Keratinocyte (primary cell): ENCODE data around the gene SPDYC. TPM values are rescaled to one million over a fixed set of nuclear protein-coding genes. Genes with fewer than 3 reads are reported as not detected.

Source experiments
- DNase-seq: peaks from one replicate; pipeline ENCODE4 v3.0.0-alpha.2; 2011; ENCODE audit warnings: low read depth, missing footprints, low spot score
- FAIRE-seq: peaks from 2 replicates; lab custom pipeline; 2011; peaks lifted over from hg19 to GRCh38; lab: Jason Lieb, UNC
- H2AFZ ChIP-seq: 2 replicates; pipeline ENCODE4 v1.6.0; 2012; ENCODE audit warnings: low read length, control low read depth, inconsistent platforms; ENCODE audit not compliant: control insufficient read depth
- H3K27ac ChIP-seq: 2 replicates; pipeline ENCODE4 v1.5.1; 2011; ENCODE audit warnings: low read length; ENCODE audit not compliant: control insufficient read depth, insufficient read depth
- H3K27me3 ChIP-seq: 3 replicates; pipeline ENCODE4 v1.6.0; 2011; ENCODE audit warnings: low read length; ENCODE audit not compliant: control insufficient read depth, insufficient read depth; ENCODE audit errors: extremely low read depth
- H3K36me3 ChIP-seq, 2 experiments: 2 replicates in 1 of 2; 3 replicates in 1 of 2; pipeline ENCODE4 v1.5.1; 2011; ENCODE audit warnings: low read length in 2 of 2, mild to moderate bottlenecking in 1 of 2; ENCODE audit not compliant: control insufficient read depth in 2 of 2, insufficient read depth in 2 of 2; ENCODE audit errors: extremely low read depth in 1 of 2
- H3K4me1 ChIP-seq: 3 replicates; pipeline ENCODE4 v1.5.1; 2011; ENCODE audit warnings: low read length; ENCODE audit not compliant: control insufficient read depth, insufficient read depth; ENCODE audit errors: extremely low read depth
- H3K4me2 ChIP-seq: 3 replicates; pipeline ENCODE4 v1.6.0; 2011; ENCODE audit warnings: low read depth, low read length; ENCODE audit not compliant: control insufficient read depth, insufficient read depth; ENCODE audit errors: extremely low read depth
- H3K4me3 ChIP-seq, 3 experiments: fragments of 200-600 bp in 1 of 3; sonication (generic) in 1 of 3; 2 replicates in 2 of 3; 3 replicates in 1 of 3; pipeline ENCODE4 v1.5.1; 2011 to 2016; ENCODE audit warnings: low read length in 3 of 3, mild to moderate bottlenecking in 3 of 3, control low read depth in 2 of 3, inconsistent platforms in 1 of 3, low read depth in 1 of 3, mixed read lengths in 1 of 3, mixed run types in 1 of 3, moderate library complexity in 1 of 3; ENCODE audit not compliant: control insufficient read depth in 2 of 3, insufficient read depth in 2 of 3; ENCODE audit errors: extremely low read depth in 1 of 3
- H3K79me2 ChIP-seq: 2 replicates; pipeline ENCODE4 v1.6.0; 2012; ENCODE audit warnings: low read length; ENCODE audit not compliant: control insufficient read depth, insufficient read depth
- H3K9ac ChIP-seq: 3 replicates; pipeline ENCODE4 v1.6.0; 2011; ENCODE audit warnings: low read length; ENCODE audit not compliant: control insufficient read depth, insufficient read depth; ENCODE audit errors: extremely low read depth
- H3K9me1 ChIP-seq: 3 replicates; pipeline ENCODE4 v1.6.0; 2011; ENCODE audit warnings: low read length; ENCODE audit not compliant: control insufficient read depth, insufficient read depth; ENCODE audit errors: extremely low read depth
- H3K9me3 ChIP-seq: 2 replicates; pipeline ENCODE4 v1.5.1; 2012; ENCODE audit warnings: low read depth, low read length; ENCODE audit not compliant: control insufficient read depth
- H4K20me1 ChIP-seq: 3 replicates; pipeline ENCODE4 v1.6.0; 2011; ENCODE audit warnings: low read length; ENCODE audit not compliant: control insufficient read depth, insufficient read depth; ENCODE audit errors: extremely low read depth
- CTCF ChIP-seq, 3 experiments: IDR thresholded peaks in 1 of 3; conservative IDR thresholded peaks in 1 of 3; optimal IDR thresholded peaks in 1 of 3; 2 replicates in 2 of 3; 3 replicates in 1 of 3; pipeline versions ENCODE3 to v1.5.1; 2011; ENCODE audit warnings: low read length in 3 of 3, mild to moderate bottlenecking in 3 of 3, moderate library complexity in 2 of 3, control low read depth in 1 of 3, inconsistent platforms in 1 of 3; ENCODE audit not compliant: insufficient read depth in 2 of 3; ENCODE audit errors: extremely low read depth in 1 of 3
- EZH2 ChIP-seq: IDR thresholded peaks from one replicate; pipeline ENCODE4 v1.6.1; 2012; ENCODE audit warnings: inconsistent platforms, mild to moderate bottlenecking, low read length, moderate library complexity
- dilution Hi-C: fragments of 300-500 bp; cut with MboI; formaldehyde crosslinking; loops from one replicate; pipeline ENCODE4 v1.7.0; 2020; ENCODE audit warnings: low sequenced_read_pairs; ENCODE audit not compliant: extremely low pct_ligation_motif_present
- polyA plus RNA-seq, 5 experiments: library from polyadenylated mRNA; depleted of rRNA in 3 of 5; stranded (reverse) in 3 of 5; stranded (forward) in 1 of 5; unstranded in 1 of 5; fragments of >200 nt; gene quantifications; 1 replicate in 1 of 5; 2 replicates in 3 of 5; 3 replicates in 1 of 5; pipeline versions ENCODE4 v1.2.1 to v1.2.3, GENCODE V29; 2011 to 2012; ENCODE audit warnings: missing spikeins in 2 of 5, low read depth in 1 of 5, low replicate concordance in 1 of 5

The SPDYC gene
- polyA plus RNA-seq, 1 donor (not counting 4 experiments of a cell fraction or from before 2014, with no cell fraction given), result not detected

- H3K9ac ChIP-seq, result no peak overlapping the region
- no peak for FAIRE-seq
Observed at GRCh38 chr11:65128182-65129145, 41.6 kb upstream of the SPDYC start.

GRCh38 chr11:65129649-65130441 lies 40.2 kb upstream of the SPDYC start:
- no peak for FAIRE-seq
- Histone ChIP-seq H3K4me1 (peaks cover 13% of the 10 kb centered on the region), H4K20me1 (peaks cover 8% of the 10 kb centered on the region), H3K27me3 (no peaks in the 10 kb centered on the region), H3K4me3 (no peak overlapping the region), H3K4me2 (no peak overlapping the region), H2AFZ (no peak overlapping the region), H3K27ac (no peak overlapping the region), H3K36me3 (peaks cover 47 to 52% of the 10 kb centered on the region in 2 experiments), H3K79me2 (peaks cover 36% of the 10 kb centered on the region), H3K9me3 (no peaks in the 10 kb centered on the region), H3K9ac (no peak overlapping the region), H3K9me1 (no peaks in the 10 kb centered on the region)
- dilution Hi-C loops, result no loop called here
- TF ChIP-seq CTCF (optimal IDR thresholded peaks at IDR 0.05 in 1 of 3, IDR thresholded peaks at IDR 0.05 in 1 of 3, conservative IDR thresholded peaks at IDR 0.05 in 1 of 3; ENCODE audit: extremely low read depth in 1 of 3, insufficient read depth in 2 of 3, low read length in 3 of 3), result no peak
- no peak for TF ChIP-seq EZH2
- no peak for DNase-seq

More at GRCh38 chr11:65128182-65129145, 41.6 kb upstream of the SPDYC start:
- Histone ChIP-seq H3K4me1 (peaks cover 11% of the 10 kb centered on the region), H3K27me3 (no peaks in the 10 kb centered on the region), H3K4me3 (no peak overlapping the region), H3K27ac (no peak overlapping the region), H3K9me1 (no peaks in the 10 kb centered on the region), H2AFZ (no peak overlapping the region), H3K79me2 (peaks cover 37% of the 10 kb centered on the region), H3K36me3 (peaks cover 47 to 52% of the 10 kb centered on the region in 2 experiments), H4K20me1 (peaks cover 8% of the 10 kb centered on the region), H3K9me3 (no peaks in the 10 kb centered on the region), H3K4me2 (no peak overlapping the region)
- DNase-seq, result no peak
- dilution Hi-C loops, result no loop called here
- TF ChIP-seq CTCF (optimal IDR thresholded peaks at IDR 0.05 in 1 of 3, IDR thresholded peaks at IDR 0.05 in 1 of 3, conservative IDR thresholded peaks at IDR 0.05 in 1 of 3; ENCODE audit: extremely low read depth in 1 of 3, insufficient read depth in 2 of 3, low read length in 3 of 3), result no peak
- no peak for TF ChIP-seq EZH2
